Vagina (tissue), 2 donors: ENCODE results near the gene ASPSCR1. TPM values are rescaled to one million over a fixed set of nuclear protein-coding genes. Genes with fewer than 3 reads are reported as not detected.

Experiments
- DNase-seq, 2 donors: peaks; one replicate each; pipeline ENCODE4 v3.0.0-alpha.2; 2017; ENCODE audit errors: extremely low spot score in 2 of 2
- H3K27ac ChIP-seq: fragments of 200-600 bp; sonication (generic); one replicate; pipeline ENCODE4 v1.5.1; 2019
- H3K27me3 ChIP-seq: fragments of 200-600 bp; sonication (generic); one replicate; pipeline ENCODE4 v1.5.1; 2019
- H3K36me3 ChIP-seq, 2 donors: fragments of 200-600 bp; sonication (generic); one replicate each; pipeline ENCODE4 v1.5.1; 2017 to 2019
- H3K4me1 ChIP-seq: fragments of 200-600 bp; sonication (generic); one replicate; pipeline ENCODE4 v1.5.1; 2019
- H3K4me3 ChIP-seq, 2 donors: fragments of 200-600 bp; sonication (generic); 1 replicate in 1 of 2; 2 replicates in 1 of 2; pipeline ENCODE4 v1.5.1; 2016 to 2019
- H3K9me3 ChIP-seq: fragments of 200-600 bp; sonication (generic); one replicate; pipeline ENCODE4 v1.5.1; 2019
- CTCF ChIP-seq, 3 experiments: fragments of 450-650 bp in 2 of 3; fragments of 200-600 bp in 1 of 3; sonication (generic) in 1 of 3; IDR thresholded peaks; one replicate each; pipeline ENCODE4 v1.5.1; 2017 to 2019; ENCODE audit warnings: antibody characterized with exemption in 3 of 3, mild to moderate bottlenecking in 2 of 3, moderate library complexity in 2 of 3
- POLR2A ChIP-seq, 2 donors: fragments of 450-650 bp; IDR thresholded peaks; one replicate each; pipeline ENCODE4 v1.6.1; 2017; ENCODE audit warnings: antibody characterized with exemption in 2 of 2, mild to moderate bottlenecking in 2 of 2, moderate library complexity in 2 of 2
- POLR2AphosphoS5 ChIP-seq, 2 donors: sonication (generic); formaldehyde crosslinking; IDR thresholded peaks; one replicate each; pipeline ENCODE4 v1.9.0; 2017; ENCODE audit warnings: antibody characterized with exemption in 2 of 2, mild to moderate bottlenecking in 2 of 2, low read depth in 1 of 2; ENCODE audit not compliant: insufficient read depth in 1 of 2
- intact Hi-C: fragments of 100-400 bp; cut with DNase I; formaldehyde crosslinking; loops from one replicate; pipeline ENCODE4 v1.15.1; 2023
- total RNA-seq: library from RNA; depleted of rRNA; stranded (reverse); fragments of >200 nt; gene quantifications from one replicate; pipeline ENCODE4 v1.2.3, GENCODE V29; 2016

Gene ASPSCR1
- total RNA-seq, 1 donor from 2014 or later: 31.2 TPM

- Histone ChIP-seq H3K36me3 (peaks cover 0 to 29% of the 10 kb centered on the region in 2 donors), H3K27me3 (no peaks in the 10 kb centered on the region), H3K4me3 (no peak overlapping the region), H3K27ac (no peak overlapping the region), H3K4me1 (peaks cover 28% of the 10 kb centered on the region), H3K9me3 (no peaks in the 10 kb centered on the region)
- no peak for TF ChIP-seq CTCF (IDR thresholded peaks at IDR 0.05)
- TF ChIP-seq POLR2AphosphoS5 (IDR thresholded peaks at IDR 0.05; ENCODE audit: insufficient read depth in 1 of 2, low read depth in 1 of 2): no peak
- TF ChIP-seq POLR2A (IDR thresholded peaks at IDR 0.05): no peak
- no peak for DNase-seq
- intact Hi-C loops: loop anchor here (10.0 kb wide), 1 partner anchor 277 kb away; no protein-coding TSS in a partner anchor
Measured at GRCh38 chr17:82047914-82048570, 70.6 kb downstream of the ASPSCR1 start.

GRCh38 chr17:82048571-82048971, 71.1 kb downstream of the ASPSCR1 start:
- H3K36me3 ChIP-seq: peaks cover 0 to 29% of the 10 kb centered on the region in 2 donors
- H3K9me3 ChIP-seq: no peaks in the 10 kb centered on the region
- intact Hi-C loops: loop anchor here (10.0 kb wide), 1 partner anchor 276 kb away; no protein-coding TSS in a partner anchor
- peaks cover 33% of the 10 kb centered on the region for H3K4me1 ChIP-seq
- H3K27ac ChIP-seq: no peak overlapping the region
- no peak for DNase-seq
- no peaks in the 10 kb centered on the region for H3K27me3 ChIP-seq
- no peak overlapping the region for H3K4me3 ChIP-seq
- TF ChIP-seq CTCF (IDR thresholded peaks at IDR 0.05) (no peak), POLR2A (IDR thresholded peaks at IDR 0.05) (no peak), POLR2AphosphoS5 (IDR thresholded peaks at IDR 0.05; ENCODE audit: insufficient read depth in 1 of 2, low read depth in 1 of 2) (no peak)

- Histone ChIP-seq H3K36me3 (peaks cover 0 to 33% of the 10 kb centered on the region in 2 donors), H3K27me3 (no peaks in the 10 kb centered on the region), H3K4me1 (peaks cover 39% of the 10 kb centered on the region), H3K4me3 (no peak overlapping the region), H3K27ac (no peak overlapping the region), H3K9me3 (no peaks in the 10 kb centered on the region)
- no peak for DNase-seq
- TF ChIP-seq POLR2AphosphoS5 (IDR thresholded peaks at IDR 0.05; ENCODE audit: insufficient read depth in 1 of 2, low read depth in 1 of 2) (no peak), CTCF (IDR thresholded peaks at IDR 0.05) (no peak), POLR2A (IDR thresholded peaks at IDR 0.05) (no peak)
- intact Hi-C loops: loop anchor here (10.0 kb wide), 1 partner anchor 276 kb away; no protein-coding TSS in a partner anchor
Measured at GRCh38 chr17:82049106-82049505, 71.7 kb downstream of the ASPSCR1 start.

GRCh38 chr17:82049521-82049971, 72.1 kb downstream of the ASPSCR1 start:
- intact Hi-C loops: loop anchor here (10.0 kb wide), 1 partner anchor 275 kb away; no protein-coding TSS in a partner anchor

More at GRCh38 chr17:82049521-82049971, 72.1 kb downstream of the ASPSCR1 start:
- H3K36me3 ChIP-seq: peaks cover 0 to 36% of the 10 kb centered on the region in 2 donors
- H3K9me3 ChIP-seq: no peaks in the 10 kb centered on the region
- peaks cover 39% of the 10 kb centered on the region for H3K4me1 ChIP-seq
- no peak for DNase-seq
- no peak overlapping the region for H3K4me3 ChIP-seq
- TF ChIP-seq POLR2AphosphoS5 (IDR thresholded peaks at IDR 0.05; ENCODE audit: insufficient read depth in 1 of 2, low read depth in 1 of 2) (no peak), CTCF (IDR thresholded peaks at IDR 0.05) (no peak), POLR2A (IDR thresholded peaks at IDR 0.05) (no peak)
- H3K27ac ChIP-seq: no peak overlapping the region
- H3K27me3 ChIP-seq: no peaks in the 10 kb centered on the region
